Activated CD8-positive, alpha-beta memory T cell treated with anti-CD3 and anti-CD28 coated beads for 1 hour (primary cell): Measurements from ENCODE around the gene ATP5F1D.

Source experiments
- DNase-seq, 2 donors: peaks; one replicate each; pipeline ENCODE4 v3.0.0-alpha.2; 2020; ENCODE audit warnings: low read depth in 1 of 2; ENCODE audit errors: extremely low read depth in 1 of 2

The ATP5F1D gene

DNA sequence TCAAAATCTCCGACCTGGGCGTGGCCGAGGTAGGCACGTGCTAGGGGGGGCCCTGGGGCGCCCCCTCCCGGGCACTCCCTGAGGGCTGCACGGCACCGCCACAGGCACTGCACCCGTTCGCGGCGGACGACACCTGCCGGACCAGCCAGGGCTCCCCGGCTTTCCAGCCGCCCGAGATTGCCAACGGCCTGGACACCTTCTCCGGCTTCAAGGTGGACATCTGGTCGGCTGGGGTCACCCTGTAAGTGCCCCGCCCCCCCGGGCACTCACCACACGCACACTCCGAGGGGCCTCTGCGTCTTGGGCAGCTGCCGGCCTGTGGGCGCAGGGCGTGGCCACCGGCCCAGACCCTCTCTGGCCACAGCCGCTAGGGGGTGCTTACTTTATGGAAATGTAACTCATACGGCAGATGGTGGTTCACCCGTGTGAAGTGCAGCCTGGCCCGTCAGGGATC lies 21.0 kb upstream of the ATP5F1D start:
- DNase-seq: no peak

DNA sequence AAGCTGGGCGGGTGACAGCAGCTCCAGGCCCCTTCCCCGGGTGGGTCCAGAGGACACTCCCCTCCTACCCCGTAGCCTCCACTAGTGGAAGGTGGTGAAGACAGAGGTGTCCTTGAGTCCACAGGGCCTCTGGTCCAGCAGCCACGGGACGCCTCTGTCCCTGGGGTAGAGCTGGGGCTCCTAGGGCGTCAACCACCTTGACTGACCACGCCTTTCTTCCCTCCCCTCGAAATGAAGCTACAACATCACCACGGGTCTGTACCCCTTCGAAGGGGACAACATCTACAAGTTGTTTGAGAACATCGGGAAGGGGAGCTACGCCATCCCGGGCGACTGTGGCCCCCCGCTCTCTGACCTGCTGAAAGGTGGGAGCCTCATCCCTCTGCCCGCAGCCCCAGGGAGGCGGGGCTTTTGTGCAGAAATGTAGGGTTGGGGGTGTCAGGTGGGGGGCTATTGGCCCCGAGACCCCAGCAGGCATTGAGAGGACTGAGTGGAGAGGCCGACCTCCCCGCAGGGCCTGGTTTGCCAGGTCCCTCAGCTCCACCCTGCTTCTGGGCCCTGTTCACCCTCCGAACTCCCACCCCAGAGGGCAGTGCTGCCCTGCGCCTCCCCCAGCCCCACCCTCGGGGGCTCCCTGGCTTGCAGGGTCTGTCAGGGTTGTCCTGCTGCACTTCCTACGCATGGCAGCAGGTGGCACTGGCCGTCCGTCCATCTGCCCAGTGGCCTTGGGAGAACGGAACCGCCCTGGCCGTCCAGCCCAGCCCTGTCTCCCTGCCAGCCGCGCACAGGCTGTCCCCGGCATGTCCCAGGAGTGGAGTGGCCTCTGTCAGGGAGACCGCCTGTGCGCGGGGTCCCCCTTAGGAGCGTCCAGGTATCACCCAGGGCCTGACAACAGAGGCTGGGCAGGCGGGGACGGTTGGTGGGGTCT lies 20.3 kb upstream of the ATP5F1D start:
- no peak for DNase-seq

DNA sequence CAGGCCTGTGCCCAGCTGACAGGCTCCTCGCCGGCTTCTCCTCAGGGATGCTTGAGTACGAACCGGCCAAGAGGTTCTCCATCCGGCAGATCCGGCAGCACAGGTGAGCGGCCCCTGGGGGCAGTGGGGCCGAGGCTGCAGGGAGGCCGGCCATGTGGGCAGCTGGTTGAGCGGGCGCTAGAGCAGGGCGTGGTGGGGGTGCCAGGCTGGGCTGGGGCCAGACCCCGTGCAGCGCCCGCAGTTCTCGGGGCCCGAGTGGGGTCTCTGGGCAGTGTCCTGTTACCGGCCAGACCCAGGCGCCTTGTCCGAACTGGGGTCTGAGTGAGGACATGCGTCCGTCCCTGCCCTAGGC lies 19.7 kb upstream of the ATP5F1D start:
- DNase-seq: no peak

DNA sequence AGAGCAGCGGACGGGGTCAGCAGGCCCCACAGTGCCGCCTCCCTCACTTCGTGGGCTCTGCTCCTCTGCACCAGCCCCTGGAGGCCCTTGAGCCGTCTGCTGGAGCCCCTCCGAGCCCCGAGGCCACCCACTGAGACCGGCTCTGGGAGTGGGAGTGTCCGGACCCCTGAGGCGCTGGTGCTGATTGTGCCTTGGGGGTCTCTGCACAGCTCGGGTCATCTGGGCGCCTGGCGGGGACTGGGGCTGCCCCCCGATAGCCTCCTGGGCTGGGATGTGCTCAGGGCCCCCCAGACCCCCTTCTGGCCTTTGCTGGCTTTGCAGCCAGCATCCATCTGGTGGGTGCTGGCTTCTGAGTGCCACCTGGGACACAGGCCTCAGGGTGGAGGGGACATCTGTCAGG lies 19.2 kb upstream of the ATP5F1D start:
- no peak for DNase-seq

DNA sequence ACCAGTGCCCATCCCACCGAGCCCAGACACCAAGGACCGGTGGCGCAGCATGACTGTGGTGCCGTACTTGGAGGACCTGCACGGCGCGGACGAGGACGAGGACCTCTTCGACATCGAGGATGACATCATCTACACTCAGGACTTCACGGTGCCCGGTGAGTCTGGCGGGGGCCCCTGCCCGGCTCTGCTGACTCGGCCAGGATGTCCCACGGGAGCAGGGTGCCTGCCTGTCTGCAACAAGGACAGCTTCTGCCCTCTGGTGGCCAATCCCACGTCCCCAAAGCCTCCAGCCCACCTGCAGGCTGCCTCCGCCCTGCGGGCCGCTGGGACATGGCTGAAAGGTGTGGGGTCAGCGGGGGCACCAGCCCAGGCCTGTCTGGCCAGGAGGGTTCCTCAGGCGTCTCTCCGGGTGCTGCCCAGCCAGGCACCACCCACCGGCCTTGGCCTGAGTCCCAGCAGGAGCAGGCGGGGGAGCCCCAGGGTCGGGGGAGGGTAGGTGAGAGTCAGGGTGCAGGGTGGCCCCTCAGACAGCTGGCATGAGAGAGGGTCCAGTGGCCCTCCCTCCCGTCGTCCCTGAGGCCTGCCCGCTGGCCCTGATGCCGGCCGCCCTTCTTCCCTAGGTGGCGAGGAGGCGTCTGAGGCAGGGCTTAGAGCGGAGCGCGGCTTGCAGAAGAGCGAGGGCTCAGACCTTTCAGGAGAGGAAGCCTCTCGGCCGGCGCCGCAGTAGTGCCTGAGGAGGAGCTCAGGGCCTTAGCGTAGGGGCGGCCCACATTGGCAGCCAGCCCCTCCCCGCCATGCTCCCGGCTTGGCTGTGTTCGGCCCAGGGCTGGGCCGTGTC lies 18.3 kb upstream of the ATP5F1D start:
- no peak for DNase-seq

DNA sequence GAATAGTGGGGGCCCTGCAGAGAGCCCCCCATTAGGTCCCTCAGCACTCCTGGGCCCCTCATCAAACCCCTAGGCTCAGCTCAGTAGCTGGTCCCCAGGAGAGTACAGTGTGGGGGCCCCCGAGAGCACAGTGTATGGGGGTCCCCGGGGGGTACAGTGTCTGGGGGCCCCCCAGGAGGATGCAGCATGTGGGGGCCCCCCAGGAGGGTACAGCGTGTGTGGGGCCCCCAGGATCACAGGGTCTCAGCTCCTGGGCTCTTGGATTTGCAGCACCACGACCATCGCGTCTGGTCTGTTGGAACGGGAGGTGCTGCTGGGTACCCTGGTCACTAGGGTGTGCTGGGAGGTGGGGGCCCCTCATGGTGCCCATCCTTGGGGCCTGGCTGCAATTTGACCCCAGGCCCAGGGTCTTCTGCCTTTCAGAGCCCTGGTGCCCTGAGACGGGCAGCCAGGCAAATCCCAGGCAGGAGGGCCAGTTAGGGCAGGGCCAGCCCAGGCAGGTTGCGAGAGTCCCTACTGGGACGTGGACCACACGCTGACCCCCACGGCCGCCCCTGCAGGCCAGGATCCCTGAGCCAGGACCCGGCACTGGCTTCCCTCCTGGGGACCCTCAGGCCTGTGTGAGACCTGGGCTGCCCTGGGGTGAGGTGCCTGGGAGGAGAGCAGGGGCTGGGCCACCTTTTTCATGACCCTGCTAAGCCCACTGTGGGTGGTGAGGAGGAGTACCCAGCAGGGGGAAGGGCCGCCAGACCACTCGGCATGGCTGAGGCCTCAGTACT lies 17.3 kb upstream of the ATP5F1D start:
- DNase-seq: no peak

DNA sequence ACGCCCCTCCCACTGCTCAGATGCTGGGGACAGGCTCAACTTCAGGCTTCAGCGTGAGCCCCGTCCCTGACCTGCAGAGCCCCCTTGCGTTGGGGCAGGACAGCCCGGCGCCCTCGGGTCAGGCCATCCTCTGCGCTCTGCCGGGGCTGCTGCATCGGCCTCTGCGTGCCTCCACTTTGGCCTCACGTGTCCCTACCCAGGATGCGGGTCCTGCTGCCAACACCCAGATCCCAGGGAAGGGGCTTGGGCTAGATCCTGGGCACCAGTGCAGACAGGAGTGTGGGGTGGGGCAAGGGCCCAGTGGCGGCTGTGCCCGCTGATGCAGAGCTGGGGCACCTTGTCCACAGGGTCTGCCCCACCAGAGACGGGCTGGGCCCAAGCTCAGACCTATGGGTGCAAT lies 16.7 kb upstream of the ATP5F1D start:
- DNase-seq: no peak

DNA sequence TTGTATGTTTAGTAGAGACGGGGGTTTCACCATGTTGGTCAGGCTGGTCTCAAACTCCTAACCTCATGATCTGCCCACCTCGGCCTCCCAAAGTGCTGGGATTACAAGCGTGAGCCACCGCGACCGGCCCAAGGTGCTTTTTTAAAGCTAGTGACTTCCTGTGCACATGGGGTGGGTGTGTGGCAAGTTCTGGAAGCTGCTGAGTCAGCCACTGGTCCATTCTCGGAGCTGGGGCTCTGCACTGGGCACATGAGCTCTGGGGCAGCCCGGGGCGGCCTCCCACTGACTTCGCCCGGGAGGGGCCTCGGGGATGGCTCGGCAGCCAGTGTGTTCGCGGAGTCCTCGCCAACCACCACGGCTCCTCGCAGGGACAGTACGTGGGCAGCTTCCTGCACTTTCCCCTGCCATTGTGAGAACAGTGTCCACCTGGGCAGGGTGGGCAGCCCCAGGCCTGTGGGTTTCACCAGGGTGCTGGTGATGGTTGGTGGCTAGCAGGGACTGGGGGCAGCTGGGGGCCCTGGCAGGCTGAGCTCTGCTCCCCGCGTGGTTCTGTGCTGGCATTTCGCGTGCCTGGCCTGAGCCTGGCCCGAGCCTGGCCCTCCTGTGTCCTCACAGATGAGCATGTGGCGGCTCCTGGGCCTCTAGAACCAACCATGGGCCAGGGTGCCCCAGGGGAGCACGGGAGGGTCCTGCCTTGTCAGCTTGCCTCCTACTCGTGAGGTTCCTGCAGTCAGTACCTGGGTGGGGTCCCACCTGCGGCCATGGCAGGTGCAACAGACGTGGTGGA lies 15.9 kb upstream of the ATP5F1D start:
- no peak for DNase-seq

DNA sequence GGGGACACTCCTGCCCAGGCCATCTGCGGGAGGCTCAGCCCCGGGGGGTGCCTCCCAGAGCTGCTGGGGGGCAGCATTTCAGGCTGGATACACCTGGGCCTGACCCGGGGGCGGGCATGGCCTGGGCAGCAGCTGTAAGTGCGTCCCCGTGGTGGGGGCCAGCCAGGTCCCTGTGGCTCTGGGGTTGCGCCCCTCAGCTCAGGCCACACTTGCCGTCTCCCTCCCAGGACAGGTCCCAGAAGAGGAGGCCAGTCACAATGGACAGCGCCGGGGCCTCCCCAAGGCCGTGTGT lies 15.4 kb upstream of the ATP5F1D start:
- DNase-seq: no peak

DNA sequence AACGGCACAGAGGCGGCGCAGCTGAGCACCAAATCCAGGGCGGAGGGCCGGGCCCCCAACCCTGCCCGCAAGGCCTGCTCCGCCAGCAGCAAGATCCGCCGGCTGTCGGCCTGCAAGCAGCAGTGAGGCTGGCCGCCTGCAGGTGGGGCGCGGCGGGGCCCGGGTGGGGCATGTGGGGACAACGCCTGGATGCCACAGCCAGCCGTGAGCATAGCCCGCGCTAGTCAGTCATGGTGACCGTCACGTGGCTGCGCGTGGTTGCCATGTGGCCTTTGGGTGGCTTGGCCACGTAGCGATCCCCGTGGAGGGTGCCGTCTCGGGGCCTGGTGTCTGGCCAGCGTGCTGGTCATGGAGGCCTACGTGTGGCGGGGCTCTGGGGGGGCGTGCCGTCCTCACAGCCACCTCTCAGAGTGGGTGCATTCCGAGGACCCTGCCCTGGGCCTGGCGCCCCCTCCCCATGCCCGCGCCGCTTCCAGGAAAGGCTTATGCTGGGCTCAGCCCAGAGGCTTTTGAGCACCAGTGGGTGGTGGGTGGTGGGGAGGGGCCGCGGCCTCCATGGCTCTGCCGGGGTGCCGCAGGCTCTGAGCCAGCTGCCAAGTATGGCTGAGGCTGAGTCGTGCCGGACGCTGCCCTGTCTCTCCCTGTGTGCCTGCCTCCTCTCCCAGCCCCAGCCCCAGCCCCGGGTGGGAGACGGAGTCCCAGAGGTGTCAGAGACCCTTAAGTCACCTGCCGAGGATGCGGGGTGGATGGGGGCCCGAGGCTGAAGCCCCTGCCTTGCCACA lies 14.8 kb upstream of the ATP5F1D start:
- DNase-seq: no peak

DNA sequence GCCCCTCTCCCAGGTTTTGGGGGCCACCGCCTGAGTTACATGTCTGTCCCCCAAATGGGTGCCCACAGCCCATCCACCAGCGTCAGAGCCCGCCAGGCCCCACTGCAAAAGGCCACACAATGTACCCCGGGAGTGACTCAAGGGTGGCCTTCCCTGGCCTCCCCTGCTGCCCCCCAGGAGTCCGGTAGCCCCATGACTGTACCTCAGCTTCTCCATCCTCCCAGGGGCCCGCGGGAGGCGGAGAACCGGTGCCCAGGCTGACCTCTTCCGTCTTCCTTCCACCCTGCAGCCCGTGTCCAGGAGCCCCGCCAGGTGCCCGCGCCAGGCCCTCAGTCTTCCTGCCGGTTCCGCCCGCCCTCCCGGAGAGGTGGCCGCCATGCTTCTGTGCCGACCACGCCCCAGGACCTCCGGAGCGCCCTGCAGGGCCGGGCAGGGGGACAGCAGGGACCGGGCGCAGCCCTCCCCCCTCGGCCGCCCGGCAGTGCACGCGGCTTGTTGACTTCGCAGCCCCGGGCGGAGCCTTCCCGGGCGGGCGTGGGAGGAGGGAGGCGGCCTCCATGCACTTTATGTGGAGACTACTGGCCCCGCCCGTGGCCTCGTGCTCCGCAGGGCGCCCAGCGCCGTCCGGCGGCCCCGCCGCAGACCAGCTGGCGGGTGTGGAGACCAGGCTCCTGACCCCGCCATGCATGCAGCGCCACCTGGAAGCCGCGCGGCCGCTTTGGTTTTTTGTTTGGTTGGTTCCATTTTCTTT lies 14.1 kb upstream of the ATP5F1D start:
- no peak for DNase-seq

DNA sequence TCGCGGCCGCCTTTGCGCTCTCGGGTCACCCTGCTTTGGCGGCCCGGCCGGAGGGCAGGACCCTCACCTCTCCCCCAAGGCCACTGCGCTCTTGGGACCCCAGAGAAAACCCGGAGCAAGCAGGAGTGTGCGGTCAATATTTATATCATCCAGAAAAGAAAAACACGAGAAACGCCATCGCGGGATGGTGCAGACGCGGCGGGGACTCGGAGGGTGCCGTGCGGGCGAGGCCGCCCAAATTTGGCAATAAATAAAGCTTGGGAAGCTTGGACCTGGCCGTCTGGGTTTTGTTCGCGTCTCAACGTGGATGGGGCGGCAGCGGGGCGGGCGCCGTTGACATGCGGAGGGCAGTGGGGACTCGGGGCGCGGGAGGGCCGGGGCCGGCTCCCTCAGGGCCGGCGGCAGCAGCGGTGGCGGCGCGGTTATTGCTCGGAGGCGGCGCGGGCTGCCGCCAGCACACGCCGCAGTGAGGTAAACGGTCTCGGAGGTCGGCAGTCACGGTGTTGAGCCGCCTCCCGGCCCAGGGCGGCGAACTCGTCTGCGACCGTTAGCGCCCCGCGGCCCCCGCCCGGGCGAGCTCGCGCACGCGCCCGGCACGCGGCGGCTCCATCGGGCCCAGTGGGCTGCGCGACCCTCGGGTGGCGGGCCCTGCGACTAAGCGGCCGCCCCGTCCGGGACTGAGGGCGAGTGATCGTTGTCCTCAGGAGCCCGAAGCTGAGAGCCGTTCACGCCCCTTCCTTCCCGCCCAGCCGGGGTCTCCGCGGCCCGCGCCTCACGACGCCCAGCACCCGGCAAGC lies 13.2 kb upstream of the ATP5F1D start:
- DNase-seq: no peak

DNA sequence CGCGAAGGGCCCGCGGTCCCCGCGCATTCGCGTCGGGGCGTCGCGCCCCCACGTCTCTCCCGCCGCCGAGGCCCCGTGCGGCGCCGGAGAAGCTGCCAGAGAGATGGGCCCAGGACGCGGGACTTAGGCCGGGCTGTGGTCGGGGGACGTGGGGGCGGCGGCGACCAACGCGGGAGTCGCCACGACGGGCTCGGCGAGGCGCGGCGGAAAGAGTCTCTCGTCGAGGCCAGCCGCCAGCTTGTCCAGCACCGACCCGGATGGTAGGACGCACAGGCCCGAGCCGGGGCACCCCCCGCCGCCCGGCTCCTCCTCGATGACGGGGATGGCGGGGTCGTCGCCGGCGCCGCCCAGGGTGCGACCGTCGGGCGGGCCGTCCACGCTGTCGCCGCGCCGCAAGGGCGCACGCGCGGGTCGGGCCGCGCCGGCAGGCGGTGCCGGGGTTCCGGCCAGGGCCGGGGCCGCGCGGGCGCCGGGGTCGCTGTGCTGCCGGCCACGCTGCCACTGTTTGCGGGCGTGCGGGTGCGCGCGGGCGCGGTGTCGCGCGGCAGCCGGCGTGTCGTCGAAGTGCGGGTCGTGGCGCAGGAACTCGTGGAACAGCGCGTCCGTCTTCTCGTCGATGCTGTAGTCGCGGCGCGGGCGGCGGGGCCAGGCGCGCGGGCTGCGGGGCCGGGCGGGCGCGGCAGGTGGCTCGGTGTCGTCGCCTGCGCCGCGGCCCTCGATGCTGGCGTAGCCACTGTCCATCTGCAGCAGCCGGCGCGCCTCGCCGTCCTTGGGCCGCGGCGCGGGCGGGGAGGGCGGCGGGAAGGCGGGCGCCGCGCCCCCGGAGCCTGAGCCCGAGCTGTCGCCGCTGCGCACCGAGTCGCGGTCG lies 12.3 kb upstream of the ATP5F1D start:
- no peak for DNase-seq

DNA sequence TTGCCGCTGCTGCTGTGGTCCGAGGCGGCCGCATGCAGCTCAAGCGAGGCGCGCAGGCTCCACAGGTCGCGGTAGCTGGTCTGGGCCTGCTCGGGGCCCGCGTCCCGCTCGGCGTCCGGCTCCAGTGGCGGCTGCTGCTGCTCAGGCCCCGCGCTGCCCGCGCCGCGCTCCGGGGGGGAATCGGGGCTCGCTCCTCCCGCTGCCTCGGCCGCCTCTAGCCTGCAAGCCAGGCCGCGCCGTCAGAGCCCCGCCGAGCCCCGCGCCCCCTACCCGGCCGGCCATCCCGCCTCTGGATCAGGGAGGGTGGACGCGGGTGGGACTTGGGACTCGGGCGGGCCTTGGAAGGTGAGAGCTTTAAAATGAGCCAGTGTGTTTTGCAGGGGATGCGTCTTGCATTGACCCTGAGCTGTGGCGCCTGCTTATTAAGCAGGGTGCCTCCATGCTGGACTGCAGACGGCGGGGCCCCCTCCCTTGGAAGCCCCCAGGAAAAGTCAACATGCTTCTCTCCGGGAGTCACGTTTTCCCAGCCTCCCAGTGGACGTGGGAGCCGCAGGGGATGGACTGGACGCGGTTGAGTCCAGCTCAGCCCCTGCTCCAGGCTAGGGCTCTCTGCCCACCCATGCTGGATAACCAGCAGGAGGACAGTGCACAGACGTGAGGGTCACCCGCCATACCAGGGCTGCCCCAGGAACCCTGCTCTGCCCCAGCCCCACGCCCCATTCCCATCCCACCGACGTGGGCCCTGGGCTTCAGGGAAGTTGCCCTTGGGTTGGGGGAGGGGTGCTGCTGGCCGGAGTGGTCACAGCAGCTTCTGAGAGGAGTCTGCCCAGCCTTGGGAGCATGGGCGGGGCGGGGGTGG lies 11.4 kb upstream of the ATP5F1D start:
- no peak for DNase-seq

DNA sequence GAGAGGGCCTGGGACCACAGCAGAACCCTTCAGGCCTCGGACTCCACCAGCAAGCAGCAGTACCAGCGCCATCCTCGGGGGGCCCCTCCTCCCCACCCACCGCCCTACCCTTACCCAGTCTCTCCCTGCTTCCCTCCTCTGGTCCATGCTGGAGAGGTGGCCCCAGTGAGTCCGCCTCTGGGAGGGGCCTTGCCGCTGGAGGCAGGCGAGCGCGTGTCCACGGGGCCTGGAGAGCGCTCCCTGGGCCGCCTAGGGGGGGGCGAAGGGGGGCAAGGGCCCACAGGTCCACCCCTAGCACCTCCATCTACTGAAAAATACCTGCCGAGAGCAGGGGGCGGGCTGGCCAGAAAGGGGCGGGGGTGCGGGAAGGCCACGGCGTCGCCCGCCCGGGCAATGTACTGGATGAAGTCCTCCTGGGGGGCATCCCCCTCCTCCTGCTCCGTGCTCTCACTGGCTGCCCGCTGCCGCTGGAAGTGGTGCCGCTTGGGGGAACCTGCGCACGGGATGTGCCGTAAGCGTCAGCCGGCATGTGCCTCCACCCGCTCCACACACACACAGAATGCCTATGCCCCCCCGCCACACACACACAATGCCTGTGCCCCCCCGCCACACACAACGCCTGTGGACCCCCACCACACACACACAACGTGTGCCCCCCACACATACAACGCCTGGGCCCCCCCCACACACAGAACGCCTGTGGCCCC lies 10.6 kb upstream of the ATP5F1D start:
- DNase-seq: no peak
